IPS-NIHi11 (cell line): ENCODE measurements around the gene LRFN2.
A peak's percentile ranks its signal among the peaks of the same experiment; 100 is the strongest.

ENCODE experiments used
- DNase-seq: peaks from one replicate; pipeline ENCODE4 v3.0.0; 2012; ENCODE audit warnings: mixed read lengths, low spot score

LRFN2 gene

GRCh38 chr6:40517654-40518053 lies 69.5 kb downstream of the LRFN2 start:
- DNase-seq = no peak

GRCh38 chr6:40516429-40516828 lies 70.7 kb downstream of the LRFN2 start:
- DNase-seq = no peak

DNA sequence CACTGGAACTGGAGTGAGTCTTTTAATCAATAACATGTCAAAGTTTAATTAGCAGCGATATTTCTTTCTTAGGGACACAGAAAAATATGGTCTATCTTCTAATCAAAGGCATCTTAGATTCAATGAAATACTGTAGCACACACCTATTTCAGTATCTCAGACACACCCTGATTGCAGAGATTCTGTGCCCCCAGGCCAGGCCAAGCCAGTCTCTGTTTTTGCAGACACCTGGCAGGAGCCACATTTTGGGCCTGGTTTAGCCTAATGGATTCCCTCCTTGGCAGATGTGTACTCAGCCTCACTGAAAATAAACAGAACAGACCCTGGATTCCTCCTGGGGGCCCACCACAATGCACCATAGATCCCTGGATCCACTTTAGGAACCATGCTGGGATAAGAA lies 74.8 kb downstream of the LRFN2 start:
- DNase-seq = no peak

- no peak for DNase-seq
Observed at GRCh38 chr6:40511884-40512283, 75.3 kb downstream of the LRFN2 start.

- no peak for DNase-seq
Observed at GRCh38 chr6:40510442-40510841, 76.7 kb downstream of the LRFN2 start.

DNA sequence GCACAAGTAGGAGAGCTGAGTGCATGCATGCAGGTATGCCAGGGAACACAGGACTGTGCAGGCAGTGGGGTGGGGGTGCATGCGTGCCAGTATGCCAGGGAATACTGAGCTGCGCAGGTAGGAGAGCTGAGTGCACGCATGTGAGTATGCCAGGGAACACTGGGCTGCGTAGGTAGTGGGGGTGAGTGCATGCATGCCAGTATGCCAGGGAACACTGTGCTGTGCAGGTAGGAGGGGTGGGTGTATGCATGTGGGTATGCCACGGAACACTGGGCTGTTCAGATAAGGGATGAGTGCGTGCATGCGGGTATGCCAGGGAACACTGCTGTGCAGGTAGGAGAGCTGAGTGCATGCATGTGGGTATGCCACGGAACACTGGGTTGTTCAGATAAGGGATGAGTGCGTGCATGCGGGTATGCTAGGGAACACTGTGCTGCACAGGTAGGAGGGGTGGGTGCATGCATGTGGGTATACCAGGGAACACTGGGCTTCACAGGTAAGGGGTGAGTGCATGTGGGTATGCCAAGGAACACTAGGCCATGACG lies 77.4 kb downstream of the LRFN2 start:
- no peak for DNase-seq

DNA sequence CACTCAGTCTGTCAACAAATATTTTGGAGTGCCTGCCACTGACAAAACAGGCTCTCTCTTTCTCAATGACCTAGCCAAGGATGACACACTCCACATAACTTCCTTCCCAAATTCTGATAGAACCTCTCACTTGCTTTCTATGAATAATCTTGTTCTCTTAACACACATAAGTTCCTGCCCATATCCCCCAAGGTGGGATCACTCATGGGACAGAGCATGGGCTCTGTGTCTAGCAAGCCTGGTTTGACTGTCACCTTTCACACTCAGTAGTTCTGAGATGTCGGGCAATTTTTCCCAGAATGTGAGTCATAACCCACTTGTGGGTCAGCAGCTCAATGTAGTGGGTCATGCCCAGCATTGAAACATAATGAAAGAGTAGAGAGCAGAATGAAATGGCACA lies 78.1 kb downstream of the LRFN2 start:
- DNase-seq = no peak

DNA sequence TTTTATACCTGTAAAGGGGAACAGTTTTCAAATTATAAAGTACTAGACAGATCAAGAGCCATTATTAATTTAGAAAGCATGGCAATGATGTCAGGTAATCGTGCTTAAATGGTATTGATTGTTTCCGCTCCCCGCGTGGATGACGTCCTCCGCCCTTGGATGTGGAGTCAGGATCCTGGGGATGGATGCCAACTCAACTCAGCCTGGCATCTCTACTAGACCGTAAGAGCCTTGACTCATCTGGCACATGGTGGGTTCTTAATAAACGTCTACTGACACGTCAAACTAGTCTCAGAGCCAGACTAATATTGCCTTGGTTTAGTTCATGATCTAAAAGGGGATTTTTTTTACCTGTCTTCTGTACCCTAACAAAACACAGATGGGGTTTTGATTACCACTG lies 80.2 kb downstream of the LRFN2 start:
- no peak for DNase-seq

- no peak for DNase-seq
Observed at GRCh38 chr6:40505191-40505810, 81.9 kb downstream of the LRFN2 start.

- DNase-seq = no peak
Observed at GRCh38 chr6:40504274-40504673, 82.9 kb downstream of the LRFN2 start.

- no peak for DNase-seq
Observed at GRCh38 chr6:40500227-40500626, 86.9 kb downstream of the LRFN2 start.

DNA sequence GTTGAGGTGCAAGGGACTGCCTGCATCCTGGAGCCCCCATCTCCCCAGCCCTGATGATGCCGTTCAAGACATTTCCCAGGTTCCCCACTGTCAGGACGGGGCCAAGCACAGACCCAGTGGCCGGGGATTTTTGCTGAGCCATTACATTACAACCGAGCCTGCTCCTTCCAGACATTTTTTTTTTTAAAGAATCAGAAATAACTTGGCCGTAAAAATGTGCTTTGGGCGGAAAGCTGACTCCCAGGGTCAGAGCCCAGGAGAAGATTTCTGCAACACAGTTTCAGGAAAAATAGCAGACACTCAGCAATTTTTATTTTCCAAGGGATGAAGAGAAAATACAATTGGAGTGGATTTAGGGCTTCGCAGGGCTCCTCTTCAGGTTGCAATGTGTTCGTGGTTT lies 87.9 kb downstream of the LRFN2 start:
- no peak for DNase-seq

GRCh38 chr6:40498148-40498547 lies 89.0 kb downstream of the LRFN2 start:
- no peak for DNase-seq

DNA sequence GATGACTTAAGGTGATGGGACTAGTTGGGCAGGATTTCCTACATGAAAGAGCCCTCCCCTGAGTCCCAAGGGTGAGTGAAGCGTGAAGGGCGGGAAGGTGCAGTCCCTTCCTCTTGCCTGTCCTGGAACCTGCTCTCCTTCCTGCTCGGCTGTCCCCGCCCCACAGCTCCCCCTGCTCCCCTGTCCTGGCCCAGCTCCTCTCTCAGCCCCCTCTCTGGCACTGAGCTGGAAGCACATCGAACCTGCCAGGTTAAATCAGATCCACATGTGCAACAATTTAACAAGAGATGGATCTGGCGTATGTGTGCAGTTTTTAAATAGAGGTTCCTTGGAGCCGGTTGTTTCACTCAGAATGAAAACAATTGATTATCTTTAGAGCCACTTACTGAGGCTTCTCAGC lies 95.0 kb downstream of the LRFN2 start:
- peak; percentile 55 for DNase-seq

DNA sequence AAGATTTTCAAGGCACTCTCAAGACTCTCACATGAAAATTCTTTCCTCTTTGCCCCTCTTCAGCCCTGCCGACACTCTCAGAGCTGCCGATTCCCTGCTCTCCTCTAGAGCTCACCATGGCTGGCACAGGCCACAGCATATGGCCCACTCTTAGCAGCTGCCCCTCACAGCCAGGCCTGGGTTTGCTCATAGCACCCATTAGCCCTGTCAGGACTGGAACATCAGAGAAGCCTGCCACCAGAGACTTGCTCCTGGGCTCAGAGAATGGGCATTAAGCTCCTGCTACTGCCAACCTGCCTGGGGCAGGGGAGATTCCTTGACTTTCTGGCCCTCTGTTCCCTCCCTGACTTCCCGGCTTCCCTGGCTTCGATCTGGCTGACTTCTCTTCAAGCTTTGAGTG lies 96.7 kb downstream of the LRFN2 start:
- DNase-seq = no peak

GRCh38 chr6:40489798-40490197 lies 97.4 kb downstream of the LRFN2 start:
- no peak for DNase-seq

GRCh38 chr6:40486576-40486975 lies 100.6 kb downstream of the LRFN2 start:
- no peak for DNase-seq

GRCh38 chr6:40485795-40486194 lies 101.4 kb downstream of the LRFN2 start:
- DNase-seq = no peak

- DNase-seq = no peak
Observed at GRCh38 chr6:40485300-40485699, 101.9 kb downstream of the LRFN2 start.

DNA sequence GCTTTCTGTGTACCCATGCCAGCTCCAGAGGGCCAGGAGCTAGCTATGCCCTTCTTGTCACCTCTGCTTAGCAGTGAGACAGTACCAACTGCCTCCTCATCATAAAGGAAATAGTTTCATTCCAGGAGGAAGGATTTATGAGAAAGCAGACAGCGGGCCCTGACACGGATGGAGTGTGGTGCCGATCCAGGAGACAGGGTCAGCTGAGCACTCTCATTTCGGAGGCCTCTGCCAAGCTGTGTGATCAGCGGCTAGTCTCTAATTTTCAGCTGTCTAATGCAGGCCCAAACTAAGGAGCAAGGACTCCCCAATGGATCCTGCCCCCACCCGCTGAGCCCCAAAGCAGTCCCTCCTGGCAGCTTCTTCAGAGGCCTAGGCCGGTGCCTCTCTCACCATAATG lies 103.1 kb downstream of the LRFN2 start:
- DNase-seq = no peak

DNA sequence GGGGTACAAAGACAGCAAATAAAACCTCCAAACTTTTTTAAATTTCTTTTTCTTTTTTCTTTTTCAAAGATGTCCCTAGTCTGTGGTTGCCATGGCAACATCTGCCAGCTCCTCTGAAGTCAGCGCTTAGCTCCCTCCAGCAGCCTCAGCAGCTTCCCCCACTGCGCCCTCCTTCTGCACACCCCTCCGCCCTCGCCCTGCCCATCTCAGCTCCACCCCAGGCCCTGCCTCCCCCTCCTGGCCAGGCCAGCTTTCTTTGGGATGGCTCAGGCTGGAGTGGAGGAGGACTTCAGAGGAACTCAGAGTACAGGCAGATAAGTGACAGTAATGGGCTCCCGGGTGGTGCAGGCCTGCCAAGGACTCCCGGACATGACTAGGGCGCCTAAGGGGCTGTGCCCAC lies 104.6 kb downstream of the LRFN2 start:
- peak; percentile 32 for DNase-seq

GRCh38 chr6:40480678-40481077 lies 106.5 kb downstream of the LRFN2 start:
- no peak for DNase-seq

DNA sequence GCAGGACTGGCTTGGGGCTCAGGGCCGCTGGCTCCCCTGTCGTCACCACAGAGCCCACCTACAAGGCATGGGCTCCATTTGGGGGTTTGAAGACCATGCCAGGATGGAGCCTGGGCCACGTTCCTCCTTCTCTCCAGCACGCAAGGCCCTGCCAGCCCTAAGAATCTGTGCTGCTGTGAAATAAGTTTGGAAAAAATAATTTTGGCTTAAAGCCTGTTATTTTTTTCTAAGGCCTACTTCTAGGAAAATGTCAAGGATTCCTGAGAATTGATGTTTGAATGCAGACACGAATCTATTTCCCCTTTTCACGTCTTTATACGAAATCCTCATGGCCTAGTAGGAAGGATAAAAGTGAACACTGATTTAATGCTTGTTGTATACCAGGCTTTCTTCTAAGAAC lies 107.5 kb downstream of the LRFN2 start:
- DNase-seq = no peak
